ENCODE data around the gene CBX6.

GRCh38 chr22:38841211-38841610 is 30.8 kb downstream of the CBX6 start:
- TF ChIP-seq CTCF (conservative IDR thresholded peaks at IDR 0.05) (no peak), EZH2 (IDR thresholded peaks at IDR 0.05; ENCODE audit: low read depth) (no peak)
